ENCODE data around the gene CHL1.

Gene CHL1

DNA sequence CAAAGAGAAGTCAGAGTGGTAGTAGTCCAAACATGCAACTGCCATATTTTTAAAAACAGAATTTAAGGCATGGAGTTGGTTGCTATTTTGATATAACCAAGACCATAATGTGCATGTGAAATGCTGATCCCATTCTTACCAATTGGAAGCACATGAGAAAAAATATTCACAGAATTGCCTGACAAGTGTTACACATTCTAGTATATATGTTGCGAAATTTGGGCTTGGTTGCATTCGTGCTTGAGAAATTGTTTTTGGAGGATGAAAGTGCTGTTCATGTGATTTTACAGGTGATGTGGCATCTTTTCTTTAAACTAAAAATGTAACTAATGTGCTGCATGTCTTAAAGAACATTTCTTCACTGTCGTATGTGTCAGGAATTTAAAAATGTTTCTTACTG, 199.7 kb downstream of the CHL1 start:
- DNase-seq (ENCODE audit: low read depth, low spot score), result no peak

DNA sequence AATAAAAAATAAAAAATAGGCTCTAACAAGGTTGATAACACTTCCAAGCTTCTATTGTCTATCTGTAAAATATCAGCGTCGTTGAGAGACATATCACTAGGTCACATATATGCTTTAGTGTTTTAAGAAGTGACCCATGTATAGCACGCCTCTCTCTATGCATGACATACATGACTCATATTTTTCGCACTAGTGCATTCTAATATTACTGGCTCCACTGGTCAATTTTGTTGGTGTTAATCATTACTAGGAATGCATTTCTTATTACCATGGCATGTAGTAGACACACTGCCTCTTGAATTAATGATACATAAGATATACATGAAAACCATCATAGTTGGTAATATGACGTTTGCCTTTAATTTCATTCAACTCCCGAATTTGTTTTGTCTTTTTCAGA, 203.1 kb downstream of the CHL1 start:
- no peak for DNase-seq (ENCODE audit: low read depth, low spot score)

DNA sequence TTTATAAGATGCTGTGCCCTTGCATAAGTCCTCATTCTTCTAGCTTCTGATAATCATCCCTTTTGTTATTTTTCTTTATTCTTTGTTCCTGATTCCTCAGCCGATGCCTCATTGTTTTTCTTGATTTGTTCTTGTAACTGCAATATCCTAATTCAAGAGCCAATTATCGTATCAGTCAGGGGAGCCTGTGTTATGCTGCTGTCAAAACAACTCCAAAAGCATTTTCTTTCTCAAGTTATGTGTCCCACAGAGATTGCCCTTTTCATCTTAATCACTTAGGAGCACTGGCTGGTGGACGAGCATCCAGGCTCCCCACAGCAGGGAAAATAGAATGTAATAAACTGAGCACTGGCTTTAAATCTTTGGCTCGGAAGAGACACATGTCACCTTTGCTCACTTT, 207.3 kb downstream of the CHL1 start:
- DNase-seq (ENCODE audit: low read depth, low spot score), result no peak

DNA sequence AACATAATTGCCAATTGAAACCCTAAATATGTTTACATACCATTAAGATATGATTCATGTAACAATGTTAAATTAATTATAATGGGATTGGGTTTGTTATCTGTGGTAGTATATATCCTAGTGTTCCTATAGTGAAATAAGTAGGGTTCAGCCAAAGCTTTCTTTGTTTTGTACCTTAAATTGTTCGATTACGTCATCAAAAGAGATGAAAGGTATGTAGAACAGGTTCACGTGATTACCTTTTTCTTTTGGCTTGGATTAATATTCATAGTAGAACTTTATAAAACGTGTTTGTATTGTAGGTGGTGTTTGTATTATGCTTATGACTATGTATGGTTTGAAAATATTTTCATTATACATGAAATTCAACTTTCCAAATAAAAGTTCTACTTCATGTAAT, 212.4 kb downstream of the CHL1 start:
- DNase-seq (ENCODE audit: low read depth, low spot score), result no peak

DNA sequence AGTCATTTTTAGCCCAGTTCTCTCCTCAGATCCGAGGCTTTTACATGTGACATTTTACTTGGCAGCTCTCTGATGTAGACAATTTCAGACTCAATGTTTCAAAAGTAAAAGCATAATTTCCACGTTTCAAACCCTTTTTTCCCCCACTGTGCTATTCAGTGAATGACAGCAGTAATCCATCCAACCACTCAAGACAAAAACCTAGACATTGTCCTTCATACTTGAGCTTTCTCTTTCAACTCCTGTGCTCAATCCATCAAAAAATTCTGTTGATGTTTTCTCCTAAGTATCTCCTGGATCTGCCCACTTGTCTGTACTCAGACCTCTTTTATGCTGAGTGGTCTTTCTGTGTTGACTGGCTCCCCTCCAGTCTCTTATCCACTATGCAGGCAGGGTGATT, 214.7 kb downstream of the CHL1 start:
- DNase-seq (ENCODE audit: low read depth, low spot score), result no peak

DNA sequence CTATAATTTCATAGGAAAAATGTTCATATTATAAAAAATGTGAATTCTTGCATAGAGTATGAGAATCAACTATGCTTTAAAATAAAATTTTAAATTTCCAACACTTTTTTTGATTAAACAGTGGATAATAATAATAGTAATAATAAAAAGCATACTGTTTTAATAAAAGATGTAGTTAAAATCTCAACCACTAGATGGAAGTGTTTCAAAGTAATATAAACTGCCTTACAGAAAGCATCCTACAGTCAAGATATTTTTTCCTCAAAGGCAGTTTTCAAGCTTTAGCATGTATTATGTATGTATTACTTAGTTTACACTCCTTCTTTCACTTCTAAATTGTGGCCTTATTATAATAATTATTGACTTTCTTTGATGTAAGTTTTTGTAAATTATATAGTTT, 217.5 kb downstream of the CHL1 start:
- DNase-seq (ENCODE audit: low read depth, low spot score), result no peak

DNA sequence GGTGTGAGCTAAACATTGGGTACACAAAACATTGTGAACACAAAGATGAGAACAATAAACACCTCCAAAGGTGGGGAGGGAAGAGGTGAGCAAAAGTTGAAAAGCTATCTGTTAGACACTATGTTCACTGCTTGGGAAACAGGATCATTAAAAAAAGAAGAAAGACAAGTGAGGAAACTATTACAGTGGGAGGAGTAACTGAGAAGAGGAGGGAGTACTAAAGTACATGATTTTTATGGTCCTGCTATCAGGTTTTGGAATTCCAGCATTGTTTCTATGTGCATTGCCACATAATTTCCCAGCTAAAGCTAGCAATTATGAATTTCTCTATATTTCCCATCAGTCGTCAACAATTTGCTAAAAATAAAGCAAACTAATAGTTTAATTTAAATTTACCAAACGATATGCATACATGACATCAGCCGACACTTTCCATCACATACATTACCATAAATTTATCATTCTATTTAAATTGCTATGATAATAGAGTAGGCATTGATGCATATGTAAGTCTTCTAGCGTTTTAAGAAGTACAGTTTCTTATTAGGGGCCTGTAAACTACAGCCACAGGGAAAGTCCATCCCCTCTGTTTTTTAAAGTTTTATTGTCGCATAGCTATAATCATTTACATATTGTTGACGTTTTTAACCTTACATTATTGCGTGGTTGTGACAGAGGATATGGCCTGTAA, 221.8 kb downstream of the CHL1 start:
- no peak for DNase-seq (ENCODE audit: low read depth, low spot score)

DNA sequence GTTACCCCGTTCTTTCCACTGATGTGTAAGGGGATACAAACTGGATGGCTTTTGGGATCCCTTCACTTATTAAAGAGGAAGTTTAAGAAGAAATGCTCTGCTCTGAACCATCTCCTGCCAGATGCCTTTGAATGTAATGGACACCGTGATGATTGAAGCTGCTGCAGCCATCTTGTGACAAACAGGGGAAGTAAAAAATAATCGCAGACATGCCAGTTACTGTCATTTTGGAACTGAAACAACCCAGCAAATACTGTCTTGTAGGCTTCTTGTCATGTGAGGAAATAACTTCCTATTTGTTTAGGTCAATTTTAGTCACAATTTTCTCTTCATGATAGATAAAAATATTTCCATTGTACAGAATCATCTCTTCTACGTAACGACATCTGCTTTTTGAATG, 224.0 kb downstream of the CHL1 start:
- no peak for DNase-seq (ENCODE audit: low read depth, low spot score)

DNA sequence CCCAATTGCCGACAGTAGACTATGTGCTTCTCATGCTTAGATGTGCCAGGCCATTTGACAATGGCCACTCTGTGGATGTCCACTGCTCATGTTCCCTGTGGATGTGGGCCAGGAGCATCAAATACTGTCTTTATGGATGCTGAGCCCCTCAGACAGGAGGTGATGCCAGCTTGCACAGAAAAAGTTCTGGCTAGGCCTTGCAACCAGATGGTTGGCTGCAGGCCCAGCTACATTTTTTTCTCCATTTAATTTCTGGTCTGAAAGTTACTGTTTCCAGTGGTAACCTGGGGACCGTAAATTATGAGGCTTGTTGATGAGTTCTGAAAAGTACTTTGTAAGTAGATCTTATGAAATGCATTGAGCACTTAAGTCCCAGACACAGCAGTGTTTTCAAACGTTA, 228.5 kb downstream of the CHL1 start:
- no peak for DNase-seq (ENCODE audit: low read depth, low spot score)

DNA sequence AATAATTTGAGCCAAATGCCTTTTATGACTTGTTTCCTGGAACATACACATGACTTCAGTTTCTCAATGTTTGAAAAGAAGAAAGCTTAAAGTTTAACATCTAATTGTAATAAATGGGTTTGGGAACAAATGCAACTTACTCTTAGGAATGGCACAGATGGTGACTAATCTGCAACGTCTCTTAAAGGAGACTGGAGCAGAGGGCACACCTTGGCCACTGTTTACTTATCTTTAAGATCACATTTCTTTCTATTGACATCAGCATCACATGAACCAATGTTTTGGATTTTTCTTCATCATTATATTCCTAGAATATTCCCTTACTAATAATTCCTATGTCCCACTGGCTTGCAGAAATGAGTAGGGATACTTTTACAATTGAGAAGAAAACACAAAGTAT, 229.5 kb downstream of the CHL1 start:
- no peak for DNase-seq (ENCODE audit: low read depth, low spot score)

DNA sequence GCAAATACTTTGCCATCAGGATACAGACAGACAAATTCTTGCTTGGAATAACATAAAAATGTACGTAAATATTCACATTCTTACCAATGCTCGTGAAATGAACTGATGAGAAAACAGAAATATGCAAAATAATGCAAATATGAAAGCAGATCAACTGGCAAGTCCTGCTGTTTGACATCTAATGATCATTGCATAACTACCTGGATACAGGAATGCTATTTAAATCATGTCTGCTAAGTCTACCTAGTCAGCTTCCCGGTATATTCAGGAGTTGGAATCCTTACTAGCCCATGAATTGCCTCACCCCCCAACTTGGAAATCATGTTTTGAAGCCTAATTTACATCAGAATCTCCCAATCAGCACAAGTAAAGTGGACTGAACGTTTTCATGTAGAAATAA, 230.6 kb downstream of the CHL1 start:
- DNase-seq (ENCODE audit: low read depth, low spot score), result no peak

DNA sequence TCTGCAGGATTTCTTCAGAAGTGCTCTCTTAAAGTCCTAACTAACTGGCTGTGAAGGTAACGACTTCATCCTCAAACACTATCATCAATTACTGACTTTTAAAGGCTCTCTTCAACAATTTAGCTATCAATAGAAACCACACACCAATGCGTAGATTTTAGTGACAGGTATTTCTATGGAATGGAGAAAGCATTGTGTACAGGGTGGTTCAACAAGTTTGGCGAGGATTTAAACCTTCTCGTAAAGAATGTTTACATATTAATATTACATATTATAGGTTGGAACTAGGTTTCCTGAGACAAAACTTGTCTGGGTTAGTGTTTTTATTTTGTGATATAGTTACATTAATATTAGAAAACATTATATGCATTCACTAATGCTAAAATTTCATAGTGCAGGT, 233.6 kb downstream of the CHL1 start:
- no peak for DNase-seq (ENCODE audit: low read depth, low spot score)

DNA sequence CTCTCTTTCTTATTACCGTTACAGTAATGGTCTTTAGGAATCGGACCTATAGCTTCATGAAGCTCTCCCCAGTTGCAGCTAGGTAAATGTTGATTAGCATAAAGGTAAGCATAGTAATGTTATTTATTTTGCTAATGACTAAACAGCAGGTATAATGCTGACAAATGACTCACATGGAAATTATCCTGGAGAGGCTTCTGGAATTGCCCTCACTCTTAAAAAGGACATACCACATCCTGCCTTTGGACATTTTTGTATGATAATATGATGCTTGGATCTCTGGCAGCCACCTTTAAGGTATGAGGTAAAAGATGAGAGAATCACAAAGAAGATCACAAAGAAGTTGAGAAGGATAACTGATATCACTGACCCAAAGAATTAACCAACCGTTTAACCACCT, 238.6 kb downstream of the CHL1 start:
- no peak for DNase-seq (ENCODE audit: low read depth, low spot score)

DNA sequence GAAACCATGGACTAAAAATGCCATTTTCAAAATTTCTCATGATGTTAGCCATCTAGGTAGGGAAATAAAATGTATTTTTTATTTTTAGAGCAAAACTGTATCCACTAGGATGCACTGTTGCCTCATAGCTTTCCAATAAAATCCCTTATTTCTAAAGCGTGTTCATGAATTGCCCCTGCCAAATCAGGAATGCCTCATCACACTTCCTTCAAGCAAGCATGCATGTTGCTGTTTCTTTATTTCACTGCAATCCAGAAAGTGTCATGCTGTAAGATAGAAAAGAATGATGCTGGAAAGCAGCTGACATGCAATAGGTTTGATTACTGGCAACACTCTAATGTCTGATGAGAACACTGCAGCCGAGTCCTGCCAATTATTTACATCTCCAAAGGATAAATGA, 239.5 kb downstream of the CHL1 start:
- no peak for DNase-seq (ENCODE audit: low read depth, low spot score)

DNA sequence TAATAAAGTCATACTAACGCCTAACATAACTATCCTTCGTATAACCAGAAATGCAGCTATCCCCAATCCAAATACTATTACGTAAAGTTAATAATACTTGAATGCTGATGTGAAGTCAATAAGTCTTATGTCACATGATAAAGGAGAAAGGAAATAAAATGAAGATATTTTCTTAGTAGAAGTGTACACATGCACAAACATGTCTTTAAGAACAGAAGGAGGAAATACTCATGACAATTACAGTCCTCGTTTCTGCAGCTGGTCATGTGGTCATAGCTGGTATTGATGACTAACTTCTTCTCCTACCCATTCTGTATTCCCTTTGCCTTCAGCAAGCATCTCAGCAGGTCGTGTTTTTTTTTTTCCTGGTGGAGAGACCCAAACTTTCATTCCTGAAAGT, 244.3 kb downstream of the CHL1 start:
- DNase-seq (ENCODE audit: low read depth, low spot score), result no peak

DNA sequence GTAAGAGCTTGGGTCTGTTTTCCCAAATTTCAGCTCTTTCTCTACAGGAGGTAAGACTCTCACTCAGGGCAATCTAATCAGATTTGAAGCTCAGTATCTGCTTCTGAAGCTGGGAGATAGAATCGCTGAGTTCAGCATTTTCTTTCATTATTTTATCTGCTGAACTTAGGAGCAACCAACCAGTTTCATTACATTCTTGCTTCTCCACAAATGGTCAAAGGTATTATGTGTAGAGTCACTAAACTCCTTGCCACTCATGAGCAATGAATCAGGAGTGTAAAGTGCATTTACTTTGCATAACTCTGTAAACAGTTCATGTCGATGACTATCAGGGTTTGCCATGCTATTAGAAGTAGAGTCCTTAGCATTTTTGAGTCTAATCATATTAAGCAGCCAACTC, 249.4 kb downstream of the CHL1 start:
- no peak for DNase-seq (ENCODE audit: low read depth, low spot score)

DNA sequence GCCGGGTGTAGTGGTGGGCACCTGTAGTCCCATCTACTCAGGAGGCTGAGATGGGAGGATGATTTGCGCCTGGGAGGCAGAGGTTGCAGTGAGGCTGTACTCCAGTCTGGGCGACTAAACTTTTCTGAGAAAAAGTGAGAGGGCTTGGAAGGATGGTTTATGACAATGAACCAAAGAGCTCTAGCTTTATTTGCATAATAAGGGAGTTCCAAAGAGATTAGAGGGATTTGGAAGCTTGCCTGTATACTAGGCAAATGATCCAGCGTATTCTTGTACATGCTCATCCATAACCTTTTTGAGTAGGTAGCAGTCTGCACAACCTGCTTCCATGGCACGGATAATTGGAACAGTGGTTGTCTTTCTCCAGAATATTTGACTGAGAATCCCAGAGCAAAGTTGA, 251.1 kb downstream of the CHL1 start:
- DNase-seq (ENCODE audit: low read depth, low spot score), result no peak

DNA sequence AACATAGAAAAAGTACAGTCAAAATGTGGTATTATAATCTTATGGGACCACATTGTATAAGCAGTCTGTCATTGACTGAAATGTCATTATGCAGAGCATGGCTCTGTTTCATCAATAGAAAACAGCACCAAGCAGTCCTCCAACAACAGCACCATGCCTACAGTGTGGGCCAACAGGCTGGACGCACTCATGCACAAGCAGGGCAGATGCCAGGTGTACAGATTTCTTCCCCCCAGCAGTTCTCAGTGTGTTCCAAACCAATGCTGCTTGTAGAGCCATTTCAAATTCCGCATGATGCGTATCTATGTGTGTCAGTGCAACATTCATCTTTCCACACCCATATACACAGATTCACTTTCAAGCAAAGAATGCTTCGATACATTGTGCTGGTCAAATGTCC, 253.1 kb downstream of the CHL1 start:
- no peak for DNase-seq (ENCODE audit: low read depth, low spot score)

DNA sequence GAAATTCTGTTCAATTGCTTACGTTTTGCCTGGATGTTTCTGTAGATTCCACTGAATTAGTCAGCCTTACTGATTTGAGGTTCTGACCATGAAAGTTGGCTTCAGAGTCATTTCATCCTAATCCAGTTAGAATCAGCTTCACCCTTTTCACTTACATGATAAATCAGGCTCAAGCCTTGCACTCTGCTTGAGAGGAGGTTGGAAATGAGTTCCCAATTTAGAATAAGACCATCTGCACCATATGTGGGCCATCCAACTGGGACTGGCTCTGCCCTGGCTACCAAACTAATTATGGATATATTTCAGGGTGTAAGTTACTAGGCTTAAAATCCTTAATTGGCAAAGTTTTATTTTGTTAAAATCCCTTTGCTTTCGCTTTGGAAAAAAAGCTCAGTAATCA, 255.7 kb downstream of the CHL1 start:
- no peak for DNase-seq (ENCODE audit: low read depth, low spot score)

DNA sequence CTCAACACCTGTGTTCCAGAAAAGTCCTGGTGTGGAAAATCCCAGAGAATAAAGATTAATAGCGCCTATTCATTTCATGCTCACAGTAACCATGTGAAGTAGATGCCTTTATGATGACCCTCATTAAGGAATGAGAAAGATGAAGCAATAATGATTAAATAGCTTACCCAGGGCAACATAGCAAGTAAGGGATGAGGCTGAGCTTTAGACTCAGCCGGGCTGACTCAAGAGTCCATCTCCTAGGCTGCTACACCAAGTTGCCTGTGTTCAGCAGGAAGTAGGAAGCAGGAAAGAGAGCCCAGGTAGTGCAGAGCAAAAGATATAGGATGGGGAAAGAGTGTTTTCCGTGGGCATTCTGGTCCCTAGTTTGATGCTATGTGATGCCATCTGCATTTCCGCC, 256.5 kb downstream of the CHL1 start:
- no peak for DNase-seq (ENCODE audit: low read depth, low spot score)

DNA sequence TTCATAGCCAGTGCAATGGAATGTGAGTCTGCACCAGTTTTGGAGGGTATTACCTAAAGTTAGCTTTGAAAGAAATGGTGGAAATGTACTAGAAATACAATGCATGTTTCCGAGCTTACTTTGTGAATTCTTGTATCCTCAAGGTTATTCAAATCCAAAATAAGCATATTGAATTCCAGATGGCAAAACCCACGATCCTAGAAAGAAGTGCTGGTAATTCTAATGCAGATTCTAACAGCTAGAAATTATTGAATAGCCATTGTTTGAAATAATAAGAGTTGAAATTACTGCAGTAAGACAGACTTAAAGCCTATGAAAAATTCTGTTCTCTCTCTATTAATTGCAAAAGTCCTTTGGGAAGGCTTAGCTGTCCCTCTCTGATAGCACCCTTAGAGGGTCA, 258.4 kb downstream of the CHL1 start:
- DNase-seq (ENCODE audit: low read depth, low spot score), result no peak

DNA sequence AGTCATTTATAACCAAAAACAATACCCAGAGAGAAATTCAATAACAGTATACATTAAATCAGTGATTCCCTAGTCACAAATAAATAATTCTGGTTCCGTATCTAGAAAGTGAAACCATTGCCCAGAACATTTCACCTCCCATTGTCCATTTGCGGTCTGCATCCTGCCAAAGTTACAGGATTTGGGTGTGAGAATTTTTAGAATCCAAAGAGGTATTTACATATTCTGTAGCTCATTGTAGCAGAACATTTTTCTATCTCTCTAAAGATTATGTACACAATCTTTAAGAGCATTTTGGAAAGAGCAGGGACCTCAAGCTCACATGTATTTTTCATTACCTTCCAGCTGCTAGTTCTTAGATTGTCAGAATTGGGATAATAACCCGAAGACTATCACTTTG, 261.6 kb downstream of the CHL1 start:
- no peak for DNase-seq (ENCODE audit: low read depth, low spot score)

DNA sequence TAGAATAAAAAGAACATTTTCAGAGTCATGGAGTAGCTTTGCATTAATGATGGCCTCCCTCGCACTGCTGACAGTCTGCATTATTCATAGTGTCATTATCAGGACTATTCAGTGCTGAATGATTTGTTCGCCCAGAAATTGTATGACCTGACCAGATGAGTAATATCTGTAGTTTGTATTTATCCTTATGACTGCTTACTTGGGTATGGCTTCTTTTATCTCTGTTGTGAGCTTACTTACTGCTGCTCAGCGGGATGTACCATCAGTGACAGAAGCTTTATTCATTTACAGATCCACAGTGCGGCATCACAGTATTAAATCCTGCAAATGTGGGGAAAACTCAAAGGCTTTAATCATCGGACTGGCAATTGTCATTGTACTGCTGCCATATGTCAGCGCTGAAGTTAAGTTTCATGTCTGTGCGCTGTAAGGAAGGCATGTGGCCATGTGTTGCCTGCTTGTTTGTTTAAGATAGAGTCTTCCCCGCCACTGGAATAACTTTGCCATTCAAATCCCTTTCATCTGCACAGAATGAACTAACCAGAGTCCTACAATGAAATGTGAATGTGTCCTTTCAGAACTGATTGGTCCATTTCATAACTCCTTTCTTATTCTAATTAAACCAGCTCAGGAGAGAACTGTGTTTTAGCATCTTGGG, 262.2 kb downstream of the CHL1 start:
- DNase-seq (ENCODE audit: low read depth, low spot score), result no peak
